A172 (cell line): Measurements from ENCODE around the gene ORC3. TPM values are rescaled to one million over a fixed set of nuclear protein-coding genes. Genes with fewer than 3 reads are reported as not detected.
"Not testable (repeated sequence)": the region's sequence is repeated elsewhere in the genome, so short reads cannot be mapped to it uniquely, and the experiment has no call there.

Experiments
- DNase-seq: peaks from one replicate; pipeline ENCODE4 v3.0.0-alpha.2; 2015; ENCODE audit warnings: low spot score
- total RNA-seq: library from RNA; depleted of rRNA; stranded (reverse); fragments of >200 nt; shearing (Covaris generic); gene quantifications from 2 replicates; pipeline ENCODE4 v1.2.3, GENCODE V29; 2014

ORC3 gene
- total RNA-seq, 1 experiment from 2014 or later, result 48.7 TPM

- DNase-seq, result not testable (repeated sequence)
These were observed 106.9 kb downstream of the ORC3 start for GRCh38 chr6:87696817-87697216.

- DNase-seq, result no peak
These were observed 107.9 kb downstream of the ORC3 start for GRCh38 chr6:87697581-87698546.

GRCh38 chr6:87698547-87699006, 108.6 kb downstream of the ORC3 start:
- DNase-seq, result no peak

- no peak for DNase-seq
These were observed 109.6 kb downstream of the ORC3 start for GRCh38 chr6:87699576-87699975.

GRCh38 chr6:87700397-87701343, 110.7 kb downstream of the ORC3 start:
- DNase-seq, result peak; percentile 55

- no peak for DNase-seq
These were observed 111.4 kb downstream of the ORC3 start for GRCh38 chr6:87701344-87701675.

GRCh38 chr6:87701676-87702588, 112.0 kb downstream of the ORC3 start, which contains the start of gene AKIRIN2:
AKIRIN2 (minus strand) TSS chr6:87702233; CDS start chr6:87701684, 549 bp downstream.
- peak; percentile 95 for DNase-seq

GRCh38 chr6:87702589-87702945, 112.6 kb downstream of the ORC3 start:
- peak; percentile 49 for DNase-seq

GRCh38 chr6:87703039-87703438, 113.1 kb downstream of the ORC3 start:
- not testable (repeated sequence) for DNase-seq

GRCh38 chr6:87705070-87705691, 115.2 kb downstream of the ORC3 start:
- DNase-seq, result peak; percentile 54

- DNase-seq, result peak; percentile 54
These were observed 116.4 kb downstream of the ORC3 start for GRCh38 chr6:87706187-87706966.

GRCh38 chr6:87708581-87709427, 118.9 kb downstream of the ORC3 start:
- DNase-seq, result not testable (repeated sequence)

GRCh38 chr6:87710090-87710489, 120.2 kb downstream of the ORC3 start:
- no peak for DNase-seq

- not testable (repeated sequence) for DNase-seq
These were observed 122.8 kb downstream of the ORC3 start for GRCh38 chr6:87712713-87713112.

GRCh38 chr6:87714093-87714842, 124.3 kb downstream of the ORC3 start:
- DNase-seq, result peak; percentile 63
